WTC11 (cell line): ENCODE data around the gene FGF14. TPM values are rescaled to one million over a fixed set of nuclear protein-coding genes. Genes with fewer than 3 reads are reported as not detected.

Experiments used
- ATAC-seq: fragments of 200-7000 bp; cut with Tn5 transposase; 2 replicates; pipeline ENCODE4 v1.10.0; 2021; ENCODE audit warnings: mild to moderate bottlenecking, moderate library complexity
- CTCF ChIA-PET: fragments of 300-600 bp; sonication (Branson Sonifier 250); formaldehyde crosslinking; loops from one replicate; lab custom pipeline; 2021; ENCODE audit warnings: antibody characterized with exemption; lab: Charles Lee
- POLR2A ChIA-PET: fragments of 350-600 bp; sonication (Branson Sonifier 250); formaldehyde crosslinking; loops from one replicate; lab custom pipeline; 2021; ENCODE audit warnings: antibody characterized with exemption; lab: Charles Lee
- DNase-seq: peaks from one replicate; pipeline ENCODE4 v3.0.0; 2021; ENCODE audit warnings: low spot score
- H3K27ac Mint-ChIP-seq: 2 replicates; pipeline ENCODE4 v1.8.0; 2021; ENCODE audit warnings: mixed read lengths
- H3K27me3 Mint-ChIP-seq: 2 replicates; pipeline ENCODE4 v1.8.0; 2021; ENCODE audit warnings: low read depth, mild to moderate bottlenecking, moderate library complexity, mixed read lengths
- H3K36me3 Mint-ChIP-seq: 2 replicates; pipeline ENCODE4 v1.8.0; 2021; ENCODE audit warnings: mixed read lengths
- H3K4me1 Mint-ChIP-seq: 2 replicates; pipeline ENCODE4 v1.8.0; 2022; ENCODE audit warnings: mixed read lengths
- H3K4me3 Mint-ChIP-seq: 2 replicates; pipeline ENCODE4 v1.8.0; 2021; ENCODE audit warnings: mild to moderate bottlenecking, moderate library complexity, mixed read lengths
- H3K9me3 Mint-ChIP-seq: 2 replicates; pipeline ENCODE4 v1.8.0; 2021; ENCODE audit warnings: mixed read lengths
- ETV6 ChIP-seq: sonication (generic); formaldehyde crosslinking; IDR thresholded peaks from 2 replicates; pipeline ENCODE4 v1.8.1; 2022; ENCODE audit warnings: mild to moderate bottlenecking, missing genetic modification reagents
- FOXK1 ChIP-seq: sonication (generic); formaldehyde crosslinking; IDR thresholded peaks from 2 replicates; pipeline ENCODE4 v1.8.0; 2022; ENCODE audit warnings: mild to moderate bottlenecking, moderate library complexity, missing genetic modification reagents
- SMAD3 ChIP-seq: sonication (generic); formaldehyde crosslinking; IDR thresholded peaks from 2 replicates; pipeline ENCODE4 v1.8.0; 2022; ENCODE audit warnings: missing genetic modification reagents, mild to moderate bottlenecking, borderline replicate concordance
- SOX15 ChIP-seq: fragments of 250-450 bp; sonication (Bioruptor Pico); IDR thresholded peaks from 2 replicates; pipeline ENCODE4 v1.9.0; 2021; ENCODE audit warnings: mild to moderate bottlenecking
- ZBTB21 ChIP-seq: sonication (generic); formaldehyde crosslinking; IDR thresholded peaks from 2 replicates; pipeline ENCODE4 v1.8.1; 2023; ENCODE audit warnings: mild to moderate bottlenecking, missing genetic modification reagents, borderline replicate concordance
- ZNF121 ChIP-seq: sonication (generic); formaldehyde crosslinking; IDR thresholded peaks from 2 replicates; pipeline ENCODE4 v1.8.0; 2023; ENCODE audit warnings: missing genetic modification reagents
- ZNF138 ChIP-seq: sonication (generic); formaldehyde crosslinking; conservative IDR thresholded peaks from 2 replicates; pipeline ENCODE4 v1.8.1; 2022; ENCODE audit warnings: mild to moderate bottlenecking, moderate library complexity, missing genetic modification reagents
- total RNA-seq: library from RNA; stranded (reverse); gene quantifications from 3 replicates; pipeline ENCODE4 v1.2.3, GENCODE V29; 2021
- TF ChIP-seq, protein P1 (sequence below): sonication (generic); formaldehyde crosslinking; IDR thresholded peaks from 2 replicates; pipeline ENCODE4 v1.8.1; 2023; ENCODE audit warnings: mild to moderate bottlenecking, missing genetic modification reagents, moderate library complexity
- TF ChIP-seq, protein P2 (sequence below): sonication (generic); formaldehyde crosslinking; IDR thresholded peaks from 2 replicates; pipeline ENCODE4 v1.8.1; 2023; ENCODE audit warnings: mild to moderate bottlenecking, missing genetic modification reagents, moderate library complexity
- TF ChIP-seq, protein P3 (sequence below): sonication (generic); formaldehyde crosslinking; IDR thresholded peaks from 2 replicates; pipeline ENCODE4 v1.8.0; 2022; ENCODE audit warnings: mild to moderate bottlenecking, missing genetic modification reagents
- TF ChIP-seq, protein P4 (sequence below): sonication (generic); formaldehyde crosslinking; IDR thresholded peaks from 2 replicates; pipeline ENCODE4 v1.8.0; 2022; ENCODE audit warnings: mild to moderate bottlenecking, missing genetic modification reagents
- TF ChIP-seq, protein P5 (sequence below): fragments of 250-450 bp; sonication (Bioruptor Pico); conservative IDR thresholded peaks from 2 replicates; pipeline ENCODE4 v1.9.0; 2021; ENCODE audit warnings: mild to moderate bottlenecking

The FGF14 gene
- total RNA-seq, 1 experiment from 2014 or later = 0.28 TPM

DNA sequence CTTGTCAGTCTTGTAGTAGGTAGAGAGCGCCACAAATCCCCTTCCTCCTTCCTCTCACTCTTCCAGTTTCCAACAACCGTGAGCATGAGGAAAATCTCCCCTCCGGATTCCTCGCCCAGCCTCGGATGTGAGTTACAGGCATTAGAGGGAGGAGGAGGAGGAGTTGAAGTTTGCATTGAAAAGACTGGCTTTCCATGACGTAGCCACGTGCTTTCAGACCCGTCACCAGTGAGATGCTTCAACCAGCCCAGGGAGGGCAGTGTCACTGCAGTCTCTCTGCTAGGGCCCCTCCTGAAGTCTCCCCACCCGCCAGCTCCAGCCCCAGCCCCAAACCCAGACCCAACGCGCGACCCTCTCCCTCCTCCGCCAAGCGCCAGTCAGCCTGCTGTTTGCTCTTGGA is 442 bp upstream of the FGF14 start:
- H3K36me3 Mint-ChIP-seq = no peaks in the 10 kb centered on the region
- ATAC-seq (peak; percentile 90), DNase-seq (peak; percentile 78)
- TF ChIP-seq ZBTB21 (CRISPR knock-in tag) (peak; percentile 75; the same call in 1 of the 2 replicates), ETV6 (CRISPR knock-in tag) (peak; percentile 59; the same call in 1 of the 2 replicates), FOXK1 (CRISPR knock-in tag) (peak; percentile 23; the same call in 1 of the 2 replicates), ZNF121 (CRISPR knock-in tag) (0 out of 2 replicates have a peak, but pooled peaks have one; percentile 11)
- TF ChIP-seq, protein P1, sequence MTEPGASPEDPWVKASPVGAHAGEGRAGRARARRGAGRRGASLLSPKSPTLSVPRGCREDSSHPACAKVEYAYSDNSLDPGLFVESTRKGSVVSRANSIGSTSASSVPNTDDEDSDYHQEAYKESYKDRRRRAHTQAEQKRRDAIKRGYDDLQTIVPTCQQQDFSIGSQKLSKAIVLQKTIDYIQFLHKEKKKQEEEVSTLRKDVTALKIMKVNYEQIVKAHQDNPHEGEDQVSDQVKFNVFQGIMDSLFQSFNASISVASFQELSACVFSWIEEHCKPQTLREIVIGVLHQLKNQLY = no peak
- TF ChIP-seq, protein P2, sequence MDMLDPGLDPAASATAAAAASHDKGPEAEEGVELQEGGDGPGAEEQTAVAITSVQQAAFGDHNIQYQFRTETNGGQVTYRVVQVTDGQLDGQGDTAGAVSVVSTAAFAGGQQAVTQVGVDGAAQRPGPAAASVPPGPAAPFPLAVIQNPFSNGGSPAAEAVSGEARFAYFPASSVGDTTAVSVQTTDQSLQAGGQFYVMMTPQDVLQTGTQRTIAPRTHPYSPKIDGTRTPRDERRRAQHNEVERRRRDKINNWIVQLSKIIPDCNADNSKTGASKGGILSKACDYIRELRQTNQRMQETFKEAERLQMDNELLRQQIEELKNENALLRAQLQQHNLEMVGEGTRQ (CRISPR knock-in tag) = peak; percentile 53
- TF ChIP-seq, protein P3, sequence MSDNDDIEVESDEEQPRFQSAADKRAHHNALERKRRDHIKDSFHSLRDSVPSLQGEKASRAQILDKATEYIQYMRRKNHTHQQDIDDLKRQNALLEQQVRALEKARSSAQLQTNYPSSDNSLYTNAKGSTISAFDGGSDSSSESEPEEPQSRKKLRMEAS = peak; percentile 78
- TF ChIP-seq, protein P4, sequence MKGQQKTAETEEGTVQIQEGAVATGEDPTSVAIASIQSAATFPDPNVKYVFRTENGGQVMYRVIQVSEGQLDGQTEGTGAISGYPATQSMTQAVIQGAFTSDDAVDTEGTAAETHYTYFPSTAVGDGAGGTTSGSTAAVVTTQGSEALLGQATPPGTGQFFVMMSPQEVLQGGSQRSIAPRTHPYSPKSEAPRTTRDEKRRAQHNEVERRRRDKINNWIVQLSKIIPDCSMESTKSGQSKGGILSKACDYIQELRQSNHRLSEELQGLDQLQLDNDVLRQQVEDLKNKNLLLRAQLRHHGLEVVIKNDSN = peak; percentile 42; the same call in 1 of the 2 replicates
- TF ChIP-seq, protein P5, sequence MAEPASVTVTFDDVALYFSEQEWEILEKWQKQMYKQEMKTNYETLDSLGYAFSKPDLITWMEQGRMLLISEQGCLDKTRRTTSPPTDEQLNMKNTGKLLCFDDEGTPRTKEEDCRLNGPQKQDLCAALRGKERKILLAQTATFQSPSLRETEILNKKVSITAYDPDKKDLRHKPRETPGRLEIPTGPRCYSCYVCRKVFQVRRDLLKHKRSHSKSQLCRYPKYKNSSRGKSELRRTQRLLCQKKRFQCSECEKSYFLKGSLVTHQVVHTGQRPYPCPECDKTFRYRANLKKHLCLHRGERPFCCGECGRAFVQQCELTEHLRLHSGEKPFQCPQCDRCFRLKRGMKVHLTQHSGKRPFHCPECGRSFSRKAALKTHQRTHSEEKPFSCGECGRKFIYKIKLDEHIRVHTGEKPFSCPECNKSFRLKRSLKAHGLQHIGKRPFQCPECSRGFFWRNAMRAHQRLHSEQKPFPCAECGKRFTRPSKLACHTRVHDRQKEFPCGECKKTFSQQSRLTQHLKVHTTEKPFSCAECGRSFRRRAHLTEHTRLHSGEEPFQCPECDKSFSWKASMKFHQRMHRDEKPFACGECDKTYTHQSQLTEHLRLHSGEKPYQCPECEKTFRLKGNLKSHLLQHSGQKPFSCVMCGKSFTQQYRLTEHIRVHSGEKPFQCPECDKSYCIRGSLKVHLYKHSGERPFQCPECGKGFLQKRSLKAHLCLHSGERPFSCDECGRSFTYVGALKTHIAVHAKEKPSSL (CRISPR knock-in tag) = no peak
- no peaks in the 10 kb centered on the region for H3K9me3 Mint-ChIP-seq
- peaks cover 54% of the 10 kb centered on the region for H3K27me3 Mint-ChIP-seq
- POLR2A ChIA-PET = no interaction called here
- CTCF ChIA-PET = interaction anchor here (1.4 kb wide), 1 partner anchor 154 kb away, joined by 5 read pairs; no protein-coding TSS in a partner anchor
- peak overlapping the region; percentile 56; the same call in 1 of the 2 replicates for H3K27ac Mint-ChIP-seq
- H3K4me1 Mint-ChIP-seq = peaks cover 18% of the 10 kb centered on the region
- peak overlapping the region; percentile 83 for H3K4me3 Mint-ChIP-seq

DNA sequence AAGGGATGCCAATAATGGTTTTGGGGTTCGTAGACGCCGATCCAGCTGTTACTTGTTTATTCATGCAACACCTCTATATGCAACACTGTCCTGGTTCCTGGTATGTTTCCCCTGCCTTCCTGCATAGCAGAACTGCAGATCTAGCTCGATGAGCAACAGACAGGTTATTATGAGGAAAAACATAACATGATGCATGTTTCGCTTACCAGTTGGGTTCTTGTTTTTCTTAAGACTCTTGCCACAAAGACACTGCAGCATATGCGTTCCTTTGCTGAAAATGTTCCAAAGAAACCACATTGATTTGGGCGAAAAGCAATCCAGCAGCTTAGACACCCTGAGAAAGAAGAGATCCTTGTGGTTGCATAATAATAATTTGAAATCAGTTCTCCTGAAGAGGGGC is 583 bp downstream of the FGF14 start:
- Mint-ChIP-seq H3K36me3 (no peaks in the 10 kb centered on the region), H3K4me1 (peaks cover 18% of the 10 kb centered on the region), H3K27me3 (peaks cover 61% of the 10 kb centered on the region), H3K4me3 (peak overlapping the region; percentile 83), H3K9me3 (no peaks in the 10 kb centered on the region), H3K27ac (no peak overlapping the region)
- ChIA-PET CTCF (interaction anchor here (0.9 to 3.1 kb wide), 5 partner anchors 56 to 310 kb away, joined by 3 to 21 read pairs (median 4); no protein-coding TSS in a partner anchor), POLR2A (interaction anchor here (1.4 kb wide), 1 partner anchor 195 kb away, joined by 7 read pairs; the partner anchor contains the start of gene TPP2)
- ATAC-seq (no peak), DNase-seq (no peak)
- no peak for TF ChIP-seq ZNF138 (CRISPR knock-in tag)

DNA sequence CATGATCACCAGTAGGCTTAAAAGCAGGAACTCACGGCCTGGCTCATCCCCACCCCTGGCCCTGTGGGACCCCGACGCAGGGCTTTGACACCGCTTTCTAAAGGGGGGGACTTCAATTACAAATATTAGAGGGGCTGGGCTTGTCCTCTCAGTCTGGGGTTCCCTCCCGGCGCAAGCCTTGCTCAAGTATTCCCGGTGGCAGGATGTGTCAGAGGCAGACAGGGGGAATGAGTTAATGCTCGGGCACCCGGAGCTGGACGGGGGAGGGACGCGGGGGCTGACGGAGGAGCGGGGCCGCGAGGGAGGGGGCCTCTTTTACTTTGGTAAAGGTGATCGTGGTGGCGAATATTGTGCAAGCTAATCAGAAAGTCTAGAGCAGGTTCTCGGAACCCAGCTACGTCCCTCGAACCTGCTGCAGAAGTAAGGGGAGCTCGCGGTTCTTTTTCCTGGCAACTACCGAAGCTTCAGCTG is 1.1 kb downstream of the FGF14 start:
- DNase-seq (peak; percentile 32), ATAC-seq (peak; percentile 2)
- Mint-ChIP-seq H3K27ac (no peak overlapping the region), H3K27me3 (peaks cover 61% of the 10 kb centered on the region), H3K9me3 (no peaks in the 10 kb centered on the region), H3K36me3 (no peaks in the 10 kb centered on the region), H3K4me1 (peaks cover 19% of the 10 kb centered on the region), H3K4me3 (peak overlapping the region; percentile 83)
- TF ChIP-seq SMAD3 (CRISPR knock-in tag) (no peak), SOX15 (CRISPR knock-in tag) (no peak)
- CTCF ChIA-PET = interaction anchor here (0.5 to 3.1 kb wide), 10 partner anchors 49 to 460 kb away, joined by 3 to 21 read pairs (median 3); no protein-coding TSS in a partner anchor
- POLR2A ChIA-PET = interaction anchor here (1.4 kb wide), 1 partner anchor 196 kb away, joined by 7 read pairs; the partner anchor contains the start of gene TPP2
